Right forelimb (tissue), 1 donor: ENCODE results near the gene PRKACB.
"Not testable (repeated sequence)": the region's sequence is repeated elsewhere in the genome, so short reads cannot be mapped to it uniquely, and the experiment has no call there.

Experiments used
- DNase-seq: peaks from one replicate; pipeline ENCODE4 v3.0.0-alpha.2; 2018

PRKACB gene

DNA sequence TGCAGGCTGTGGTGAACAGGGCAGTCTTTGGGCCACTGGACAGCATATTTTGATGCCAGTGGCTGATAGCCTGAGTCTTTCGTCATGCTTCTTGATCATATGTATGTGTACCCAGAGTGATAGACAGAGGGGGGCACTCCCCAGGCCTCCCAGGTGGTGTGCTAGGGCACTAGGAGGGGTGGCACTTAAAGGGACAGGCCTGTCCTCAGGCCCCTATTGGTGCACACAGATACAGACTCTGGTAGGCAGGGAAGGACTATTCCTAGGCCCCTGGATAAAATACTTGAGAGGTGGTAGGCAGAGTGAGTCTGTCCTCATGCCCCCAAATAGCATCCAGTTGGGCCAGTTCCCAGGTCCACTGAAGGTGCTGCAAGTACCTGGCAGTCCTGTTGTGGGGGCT lies 80.8 kb downstream of the PRKACB start:
- DNase-seq = no peak

DNA sequence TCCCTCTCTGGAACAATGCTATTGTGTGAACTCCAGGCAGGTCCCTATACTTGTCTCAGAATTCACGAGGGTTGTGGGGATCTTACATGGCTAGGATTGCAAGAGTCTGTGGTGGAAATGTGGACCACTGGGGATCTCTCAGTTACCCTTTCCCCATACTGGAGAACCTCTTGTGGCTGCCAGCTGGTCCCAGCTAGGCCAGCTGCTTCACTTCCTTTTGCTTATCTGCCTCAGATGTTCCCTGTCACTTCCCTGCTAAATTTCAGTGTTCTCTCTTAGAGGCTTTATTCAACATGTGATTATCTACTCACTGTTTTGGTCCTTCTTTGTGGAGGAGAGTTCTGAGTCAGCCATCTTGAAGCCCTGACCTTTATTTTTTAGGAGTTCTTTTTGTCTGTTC lies 81.6 kb downstream of the PRKACB start:
- DNase-seq = no peak

DNA sequence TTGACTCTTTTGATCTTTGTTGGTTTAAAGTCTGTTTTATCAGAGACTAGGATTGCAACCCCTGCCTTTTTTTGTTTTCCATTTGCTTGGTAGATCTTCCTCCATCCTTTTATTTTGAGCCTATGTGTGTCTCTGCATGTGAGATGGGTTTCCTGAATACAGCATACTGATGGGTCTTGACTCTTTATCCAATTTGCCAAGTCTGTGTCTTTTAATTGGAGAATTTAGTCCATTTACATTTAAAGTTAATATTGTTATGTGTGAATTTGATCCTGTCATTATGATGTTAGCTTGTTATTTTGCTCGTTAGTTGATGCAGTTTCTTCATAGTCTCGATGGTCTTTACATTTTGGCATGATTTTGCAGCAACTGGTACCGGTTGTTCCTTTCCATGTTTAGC lies 88.6 kb downstream of the PRKACB start:
- not testable (repeated sequence) for DNase-seq

DNA sequence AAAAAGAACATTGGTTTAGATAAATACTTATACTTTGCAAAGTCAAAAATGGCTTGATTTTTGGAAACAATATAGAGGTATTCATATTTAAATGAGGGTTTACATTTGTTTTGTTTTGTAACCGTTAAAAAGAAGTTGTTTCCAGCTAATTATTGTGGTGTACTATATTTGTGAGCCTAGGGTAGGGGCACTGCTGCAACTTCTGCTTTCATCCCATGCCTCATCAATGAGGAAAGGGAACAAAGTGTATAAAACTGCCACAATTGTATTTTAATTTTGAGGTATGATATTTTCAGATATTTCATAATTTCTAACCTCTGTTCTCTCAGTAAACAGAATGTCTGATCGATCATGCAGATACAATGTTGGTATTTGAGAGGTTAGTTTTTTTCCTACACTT lies 92.2 kb downstream of the PRKACB start:
- no peak for DNase-seq

DNA sequence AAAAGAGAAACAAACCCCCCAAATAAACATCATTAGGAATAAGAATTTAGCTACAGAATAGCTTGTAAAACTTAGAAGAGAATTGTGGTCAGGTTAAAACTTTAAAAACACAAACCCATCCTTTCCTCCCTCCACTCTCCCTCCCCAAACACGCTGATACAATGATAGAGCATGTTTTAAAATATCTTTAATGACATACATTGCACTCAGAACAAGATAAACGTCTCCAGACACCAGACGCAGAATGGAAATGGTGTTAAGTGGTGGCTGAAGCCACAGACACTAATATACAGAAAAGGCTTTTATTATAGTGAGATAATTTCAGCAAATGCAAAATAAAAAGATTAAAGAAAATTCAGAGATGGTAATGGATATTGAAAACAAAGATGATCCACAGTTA lies 98.6 kb downstream of the PRKACB start:
- DNase-seq = no peak

DNA sequence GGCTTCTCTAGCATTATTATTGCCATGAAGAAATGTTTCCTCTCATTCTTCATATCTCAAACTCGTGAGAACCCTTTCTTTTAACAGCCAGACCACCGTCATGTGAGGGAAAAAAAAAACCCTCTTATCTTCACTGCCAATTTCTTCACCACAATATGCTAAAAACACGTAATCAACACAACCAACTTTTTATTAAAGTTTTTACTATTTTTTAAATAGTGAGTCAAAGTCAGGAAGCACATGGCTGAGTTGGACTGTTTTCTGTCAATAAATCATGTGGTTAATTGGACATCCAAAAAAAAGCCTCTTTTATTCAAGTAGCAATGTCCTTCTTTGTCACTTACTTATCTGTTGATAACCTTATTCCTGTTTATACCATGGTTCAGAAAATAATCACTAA lies 101.5 kb downstream of the PRKACB start:
- no peak for DNase-seq

DNA sequence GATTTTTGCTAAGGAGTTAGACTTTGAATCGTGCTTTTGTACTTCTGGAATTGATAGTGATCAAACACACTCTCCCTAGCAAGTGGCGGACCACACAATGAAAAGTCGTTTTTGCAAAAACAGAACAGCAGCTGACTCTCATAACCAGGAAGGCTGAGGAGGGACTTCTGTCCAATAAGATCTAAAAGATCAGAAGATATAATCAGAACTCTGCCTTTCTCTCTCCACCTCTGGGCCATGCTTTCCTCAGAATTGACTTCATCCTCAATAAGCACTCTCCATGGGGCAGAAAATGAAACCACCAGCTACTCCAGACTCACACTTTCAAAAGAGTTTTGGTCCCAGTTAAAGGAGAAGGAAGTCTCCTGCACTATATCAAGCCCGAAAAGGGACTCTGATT lies 102.1 kb downstream of the PRKACB start:
- DNase-seq = no peak

DNA sequence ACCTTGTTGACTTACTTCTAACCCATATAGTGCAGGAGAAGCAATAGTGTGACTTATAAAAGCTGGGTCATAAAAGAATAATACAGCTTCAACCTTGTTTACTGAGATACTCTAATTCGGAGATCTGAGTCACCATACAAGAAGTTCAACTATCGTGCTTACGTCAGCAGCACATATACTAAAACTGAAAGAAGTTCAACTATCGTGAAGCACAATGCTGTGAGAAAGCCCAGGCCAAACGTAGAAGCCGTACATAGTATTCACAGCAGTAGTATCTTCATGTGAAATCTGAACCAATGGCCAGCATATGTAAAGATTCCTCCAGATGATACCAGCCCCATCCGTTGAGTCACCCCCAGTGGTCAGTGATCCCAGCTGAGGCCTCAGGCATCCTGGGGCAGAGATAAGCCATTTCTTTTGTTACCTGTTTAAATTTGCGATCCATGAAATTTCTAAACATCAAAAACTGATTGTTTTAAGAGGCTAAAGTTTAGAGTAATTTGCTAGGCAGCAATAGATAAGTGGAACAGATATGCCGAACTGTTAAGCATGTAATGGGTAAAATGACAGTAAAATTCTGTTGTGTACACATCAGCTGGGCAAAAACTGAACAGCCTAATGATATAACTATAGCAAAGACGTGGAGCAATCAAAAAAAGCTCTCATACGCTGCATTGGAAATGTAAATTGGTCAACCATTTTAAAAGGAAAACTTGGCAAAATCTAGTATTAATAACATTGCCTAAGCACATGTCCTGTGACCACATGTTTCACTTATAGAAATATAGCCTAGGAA lies 103.6 kb downstream of the PRKACB start:
- no peak for DNase-seq

DNA sequence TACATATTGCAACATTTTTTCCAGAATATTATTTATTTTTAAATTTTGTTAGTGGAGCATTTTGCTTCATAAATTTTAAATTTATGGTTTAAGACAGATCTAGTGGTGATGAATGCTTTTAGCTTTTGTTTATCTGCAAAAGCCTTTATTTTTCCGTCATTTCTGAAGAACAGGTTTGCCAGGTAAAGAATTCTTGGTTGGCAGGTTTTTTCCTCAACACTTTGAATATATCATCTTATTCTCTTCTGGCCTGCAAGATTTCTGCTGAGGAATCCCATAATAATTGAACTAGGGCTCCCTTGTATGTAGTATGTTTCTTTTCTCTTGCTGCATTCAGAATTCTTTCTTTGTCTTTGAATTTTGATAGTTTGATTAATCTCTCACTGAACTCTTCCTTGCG lies 106.6 kb downstream of the PRKACB start:
- no peak for DNase-seq

DNA sequence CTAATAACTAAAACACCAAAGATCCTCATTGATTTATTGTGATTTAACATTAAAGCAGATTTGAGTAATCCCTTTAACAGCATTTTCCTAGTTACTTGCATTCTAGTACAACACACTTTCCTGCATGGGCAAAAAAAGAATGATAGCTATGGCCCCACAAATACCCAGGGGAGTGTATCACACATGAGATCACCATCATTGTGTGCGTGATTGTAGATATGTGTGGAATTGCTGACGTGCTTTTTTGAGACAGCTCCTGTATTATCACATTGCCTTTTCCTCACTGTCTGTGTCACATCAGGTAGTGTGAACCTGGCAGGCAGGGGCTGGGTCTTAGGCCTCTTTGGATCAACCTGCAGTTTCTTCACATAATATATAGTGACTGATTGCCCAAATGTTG lies 109.0 kb downstream of the PRKACB start:
- DNase-seq = no peak

DNA sequence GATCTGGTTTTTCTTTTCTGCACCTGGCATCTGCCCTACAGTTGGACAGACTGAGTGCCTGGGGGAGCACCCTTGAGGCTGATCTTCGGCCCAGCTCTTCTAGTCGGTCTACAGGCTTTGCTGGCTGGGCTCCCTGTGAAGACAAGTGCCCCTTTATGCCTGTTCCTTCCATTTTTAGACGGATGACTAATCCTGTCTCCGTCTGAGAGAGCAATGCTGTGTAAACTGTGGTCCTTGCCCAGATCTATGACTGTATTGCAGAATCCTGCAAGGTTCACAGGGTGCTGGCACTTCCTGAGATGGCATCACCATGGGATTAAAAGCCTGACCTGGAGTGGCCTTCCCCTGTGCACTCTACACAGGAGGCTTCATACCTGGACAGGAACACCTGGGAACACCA lies 109.8 kb downstream of the PRKACB start:
- DNase-seq = no peak

DNA sequence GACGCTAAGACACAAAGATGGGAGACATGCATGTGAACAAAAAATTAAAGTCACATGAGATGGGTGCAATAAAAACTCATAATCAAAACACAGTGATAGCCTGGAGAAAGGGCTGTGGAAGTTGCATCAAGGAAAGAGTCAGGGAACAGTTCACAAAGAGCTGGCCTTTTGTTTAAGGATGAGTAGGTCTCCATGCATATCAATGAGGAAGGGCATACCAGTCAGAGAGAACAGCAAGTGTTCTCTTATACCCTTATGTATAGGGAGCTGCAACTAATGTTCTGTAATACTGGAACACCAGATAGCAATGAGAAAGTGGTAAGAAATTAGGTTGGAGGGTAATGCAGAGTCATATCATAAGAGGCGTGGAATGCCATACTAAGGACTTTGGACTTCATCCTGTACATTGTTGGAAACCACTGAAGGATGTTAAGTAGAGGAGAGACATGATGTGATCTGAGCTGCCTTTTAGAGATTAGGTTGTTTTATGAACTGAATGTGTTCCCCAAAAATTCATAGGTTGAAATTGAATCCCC lies 110.7 kb downstream of the PRKACB start:
- DNase-seq = no peak

DNA sequence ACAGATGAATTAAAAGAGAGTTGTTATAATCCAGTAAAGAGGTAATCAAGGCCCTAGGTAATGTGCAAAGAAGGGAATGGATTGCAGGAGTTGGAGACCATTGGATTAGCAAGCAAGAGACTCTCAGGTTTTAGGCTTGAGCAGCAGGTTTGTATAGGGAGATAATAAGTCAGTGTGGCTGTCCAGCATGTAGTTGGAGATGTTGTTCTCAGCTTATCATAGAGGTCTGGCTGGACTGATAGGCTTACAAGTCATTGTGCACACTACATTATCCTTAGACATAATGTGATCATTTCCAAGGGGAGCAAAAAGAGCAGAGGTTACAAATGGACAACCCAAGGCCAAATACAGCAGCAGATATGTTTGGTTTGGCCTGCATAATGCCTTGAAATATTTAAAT lies 111.5 kb downstream of the PRKACB start:
- no peak for DNase-seq

DNA sequence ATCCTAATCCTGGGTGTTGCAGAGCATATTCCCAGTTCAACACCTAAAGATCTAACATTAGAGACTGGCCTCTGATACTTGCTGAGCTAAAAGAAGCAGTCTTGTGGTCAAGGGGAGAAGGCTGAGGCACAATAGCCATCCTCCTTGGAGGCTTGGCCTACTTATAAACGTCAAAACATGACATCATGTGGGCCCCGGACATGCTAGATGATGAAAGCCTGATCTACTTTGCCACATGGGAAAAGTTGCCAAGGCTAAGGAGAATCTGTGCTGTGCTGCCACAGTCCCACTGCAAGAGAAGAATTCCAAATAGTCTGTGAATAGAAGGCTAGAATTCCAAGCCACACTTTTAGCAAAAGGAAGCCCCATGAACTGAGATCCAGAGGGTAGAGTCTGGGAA lies 113.5 kb downstream of the PRKACB start:
- DNase-seq = no peak

DNA sequence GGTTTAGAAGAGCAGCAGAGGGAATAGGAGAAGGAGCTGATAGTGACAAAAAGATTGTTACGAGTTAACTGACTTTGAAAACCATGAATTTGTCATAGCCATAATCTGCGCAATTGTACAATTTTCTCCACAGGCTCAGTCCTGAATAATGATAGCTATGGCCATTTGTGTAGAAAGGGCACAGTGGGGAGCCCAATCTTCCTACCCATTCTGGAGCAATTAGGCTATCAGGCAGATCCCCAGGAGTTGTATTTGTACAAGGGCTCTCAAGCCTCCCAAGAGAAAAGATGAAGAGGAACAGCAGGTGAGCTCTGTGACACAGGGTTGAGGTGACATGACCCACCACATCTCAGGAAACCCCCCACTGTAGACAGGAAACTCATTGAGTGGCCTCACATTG lies 115.3 kb downstream of the PRKACB start:
- DNase-seq = no peak

DNA sequence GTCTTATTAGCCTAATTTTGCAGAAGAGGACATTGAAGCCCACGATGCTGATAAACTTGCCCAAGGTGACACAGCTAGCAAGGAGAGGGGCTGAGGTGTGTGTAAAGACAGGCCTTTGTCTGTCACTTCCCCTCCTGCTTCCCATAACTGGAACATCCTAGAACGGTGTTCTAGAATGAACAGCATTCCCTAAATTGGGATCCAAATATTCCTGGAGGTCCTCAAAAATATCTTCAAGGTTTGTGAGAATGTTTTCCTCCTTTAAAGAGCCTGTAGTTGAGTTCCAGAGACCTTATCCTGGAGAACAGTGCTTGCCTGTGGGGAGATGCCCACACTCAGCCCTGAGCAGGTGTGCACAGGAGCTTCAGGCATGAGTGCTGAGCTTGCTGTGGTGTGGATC lies 115.9 kb downstream of the PRKACB start:
- DNase-seq = no peak

DNA sequence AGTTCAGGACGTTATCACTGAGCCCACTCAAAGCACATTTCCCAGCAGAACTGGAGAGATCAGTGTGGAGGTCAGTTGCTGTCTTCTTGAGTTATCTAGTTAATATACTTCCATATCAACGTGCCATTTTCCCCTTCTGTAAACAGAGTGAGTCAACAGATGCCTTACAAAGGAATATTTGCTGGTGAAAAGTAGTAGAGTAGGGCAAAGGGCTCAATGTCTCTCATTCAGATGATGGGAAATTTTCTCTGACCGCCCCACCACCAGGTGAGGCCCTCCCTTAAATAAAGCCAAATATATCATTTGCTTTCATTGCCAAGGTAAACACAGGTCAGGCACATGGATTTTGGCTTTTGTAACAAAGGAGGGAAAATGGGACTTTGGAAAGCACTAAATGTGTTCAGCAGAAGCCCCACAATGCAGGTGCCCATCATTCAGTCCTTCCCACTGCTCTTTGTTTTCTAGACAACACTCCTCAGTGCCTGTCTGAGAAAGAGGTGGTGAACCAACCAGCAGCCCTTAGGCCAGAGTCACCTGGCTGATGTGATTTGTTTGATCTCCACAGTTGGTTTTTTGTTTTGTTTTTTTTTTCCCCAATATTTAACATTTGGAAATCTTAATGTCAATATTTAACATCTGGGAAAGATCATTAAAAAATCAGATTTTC lies 116.9 kb downstream of the PRKACB start:
- DNase-seq = no peak

DNA sequence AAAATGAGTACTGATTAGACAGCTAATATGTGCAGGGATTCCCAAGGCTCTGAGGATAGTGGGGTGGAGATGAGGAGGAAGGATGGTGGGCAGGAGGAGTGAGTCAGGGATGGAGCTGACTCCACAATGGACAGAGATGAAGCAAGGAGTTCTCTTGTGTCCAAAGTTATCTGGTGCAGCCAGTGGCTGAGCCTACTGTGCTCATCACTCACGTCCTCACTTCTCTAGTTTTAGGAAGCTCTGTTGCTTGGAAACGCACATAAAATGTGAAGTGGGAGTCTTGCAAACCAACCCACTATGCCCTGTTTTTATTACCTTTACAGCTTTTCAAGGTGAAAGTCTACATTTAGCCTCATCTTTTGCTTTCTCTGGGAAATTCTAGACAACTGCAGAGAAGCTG lies 120.9 kb downstream of the PRKACB start:
- DNase-seq = no peak

DNA sequence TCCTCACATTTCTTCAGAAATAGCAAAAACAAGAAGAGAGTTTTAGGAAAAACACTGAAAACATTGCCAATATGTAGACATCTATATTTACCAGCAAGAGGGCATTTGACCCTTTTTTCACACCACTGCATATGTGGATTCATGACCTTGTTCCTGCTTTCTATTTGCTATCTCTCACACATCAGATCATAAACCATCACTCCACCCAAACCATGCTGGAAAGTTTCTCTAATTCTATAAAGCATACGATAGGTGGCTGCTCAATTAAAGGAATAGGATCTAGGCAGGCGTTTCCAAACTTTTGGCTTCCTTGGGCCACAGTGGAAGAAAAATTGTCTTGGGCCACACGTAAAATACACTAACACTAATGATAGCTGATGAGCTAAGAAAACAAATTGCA lies 121.8 kb downstream of the PRKACB start:
- no peak for DNase-seq

DNA sequence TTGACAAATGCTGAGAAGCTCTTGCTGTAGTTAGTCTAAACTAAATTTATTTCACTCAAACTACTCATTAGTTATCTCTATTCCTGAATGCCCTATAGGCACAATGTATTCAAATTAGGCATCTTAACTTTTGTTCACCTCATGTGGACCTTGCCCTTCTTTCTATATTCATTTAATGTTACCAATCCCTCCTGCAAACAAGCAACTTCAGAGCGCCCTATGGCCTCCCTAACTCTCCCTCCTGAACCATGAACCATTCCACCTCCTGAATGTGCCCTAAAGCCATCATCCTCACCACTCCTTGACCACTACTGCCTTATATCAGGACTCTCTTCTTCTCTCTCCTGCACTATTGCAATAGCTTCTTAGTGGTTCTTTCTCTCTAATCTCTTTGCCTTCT lies 122.7 kb downstream of the PRKACB start:
- DNase-seq = no peak

DNA sequence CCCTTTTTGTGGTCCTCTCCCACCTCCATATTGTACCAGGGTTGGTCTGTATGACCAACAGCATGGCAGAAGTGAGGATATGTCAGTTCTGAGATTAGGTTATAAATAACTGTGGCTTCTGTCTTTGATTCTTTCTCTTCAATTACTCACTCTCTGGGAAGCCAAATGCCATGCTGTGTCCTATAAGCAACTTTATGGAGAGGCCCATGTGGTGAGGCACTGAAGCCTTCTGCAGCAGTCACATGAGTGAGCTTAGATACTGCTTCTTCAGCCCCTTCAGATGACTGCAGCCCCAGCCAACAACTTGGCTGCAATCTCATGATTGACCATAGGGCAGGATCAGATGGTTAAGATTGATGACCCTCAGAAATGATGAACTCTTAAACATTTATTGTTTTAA lies 123.4 kb downstream of the PRKACB start:
- DNase-seq = no peak

DNA sequence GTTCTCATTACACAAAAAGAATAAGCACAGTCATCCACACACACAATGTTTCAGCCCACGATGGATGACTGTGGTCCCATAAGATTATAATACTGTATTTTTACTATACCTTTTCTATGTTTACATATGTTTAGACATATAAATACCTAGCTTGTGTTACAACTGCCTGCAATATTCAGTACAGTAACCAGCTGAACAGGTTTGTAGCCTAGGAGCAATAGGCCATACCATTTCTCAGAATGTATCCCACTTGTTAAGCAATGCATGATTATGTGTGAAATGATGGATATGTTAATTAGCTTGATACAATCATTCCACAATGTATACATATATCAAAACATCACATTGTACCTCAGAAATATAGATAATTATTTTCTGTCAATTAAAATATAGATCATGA lies 124.3 kb downstream of the PRKACB start:
- DNase-seq = no peak

DNA sequence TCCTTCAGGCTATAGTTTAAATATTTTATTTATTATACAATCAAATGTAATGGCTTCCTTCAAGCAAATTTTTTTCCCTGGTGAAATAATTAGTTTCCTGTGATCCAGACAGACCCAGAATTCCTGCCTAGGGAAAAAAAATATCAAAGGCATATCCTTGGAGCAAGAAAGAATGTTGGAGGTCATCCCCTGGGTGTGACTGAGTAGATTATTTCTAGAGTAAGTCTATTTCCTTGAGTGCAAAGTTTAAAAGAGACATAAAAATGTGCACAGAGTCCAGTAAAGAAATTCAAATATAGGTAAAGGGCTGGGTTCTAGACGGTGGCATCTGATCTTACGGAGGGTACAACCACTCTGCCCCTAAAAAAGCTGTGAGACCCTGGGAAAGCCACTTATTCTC lies 125.2 kb downstream of the PRKACB start:
- DNase-seq = no peak

DNA sequence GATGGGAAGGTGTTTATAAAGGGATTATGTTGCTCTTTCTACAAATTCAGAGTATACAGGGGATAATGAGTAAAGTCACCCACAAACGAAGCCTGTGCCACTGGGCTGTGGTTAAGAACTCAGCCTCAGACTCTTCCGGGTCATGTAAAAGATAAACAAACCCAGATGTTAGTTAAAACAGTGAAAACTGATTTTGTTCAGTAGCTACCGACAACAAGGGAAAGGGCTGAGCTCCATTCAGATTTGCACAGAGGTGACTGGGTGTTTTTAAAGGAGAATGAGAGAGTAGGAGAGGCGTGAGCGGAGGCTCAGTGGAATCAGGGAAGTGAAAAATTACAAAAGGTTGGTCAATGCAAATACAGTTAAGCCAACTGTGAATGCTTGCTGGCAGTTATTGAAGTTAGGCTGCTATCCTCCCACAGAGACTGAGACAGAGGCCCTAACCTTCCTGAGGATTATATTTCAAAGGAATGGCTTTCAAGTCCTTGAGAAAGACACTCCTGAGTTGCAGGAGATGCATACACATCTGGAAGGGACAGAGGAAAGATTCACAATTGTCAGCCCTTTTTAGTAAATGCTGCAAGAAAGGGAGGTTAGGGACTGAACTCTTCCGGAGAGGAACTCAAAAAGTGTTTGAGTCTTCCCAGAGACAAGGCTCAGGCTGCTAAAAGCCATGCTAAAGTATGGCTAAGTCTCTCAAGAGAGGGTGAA lies 127.5 kb downstream of the PRKACB start:
- no peak for DNase-seq
